Adrenal gland (tissue), 5 donors: Measurements from ENCODE around the gene BTBD1.

Experiments
- POLR2A ChIP-seq, 2 donors: fragments of 450-650 bp; IDR thresholded peaks; one replicate each; pipeline ENCODE4 v1.6.1; 2017; ENCODE audit warnings: antibody characterized with exemption in 2 of 2, mild to moderate bottlenecking in 2 of 2, moderate library complexity in 1 of 2
- TF ChIP-seq, protein P1 (sequence below), 6 experiments: fragments of 450-650 bp in 4 of 6; fragments of 200-600 bp in 2 of 6; sonication (generic) in 1 of 6; IDR thresholded peaks; 1 replicate in 5 of 6; 2 replicates in 1 of 6; pipeline versions ENCODE4 v1.5.1 to v1.8.0; 2016 to 2021; ENCODE audit warnings: antibody characterized with exemption in 6 of 6, mild to moderate bottlenecking in 2 of 6, moderate library complexity in 1 of 6
- donor health status: DM: no; HTN: no; CAD: no.

DNA sequence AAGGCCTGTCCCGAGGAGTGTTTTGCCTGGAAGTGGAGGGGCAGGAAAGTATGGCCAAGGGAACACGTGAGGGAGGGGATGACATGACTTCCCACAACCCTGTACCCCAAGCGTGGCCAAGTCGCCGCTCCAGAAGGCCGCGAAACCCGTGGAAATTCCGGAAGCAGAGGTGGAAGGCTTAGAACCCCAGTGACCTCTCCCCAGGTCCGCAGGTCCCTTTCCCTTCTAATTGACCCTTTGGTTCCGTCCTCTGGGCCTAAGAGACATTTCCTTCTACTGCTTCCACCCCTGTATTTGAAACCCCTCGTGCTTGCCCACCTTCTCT is 548 bp upstream of the BTBD1 start:
- TF ChIP-seq, protein P1, sequence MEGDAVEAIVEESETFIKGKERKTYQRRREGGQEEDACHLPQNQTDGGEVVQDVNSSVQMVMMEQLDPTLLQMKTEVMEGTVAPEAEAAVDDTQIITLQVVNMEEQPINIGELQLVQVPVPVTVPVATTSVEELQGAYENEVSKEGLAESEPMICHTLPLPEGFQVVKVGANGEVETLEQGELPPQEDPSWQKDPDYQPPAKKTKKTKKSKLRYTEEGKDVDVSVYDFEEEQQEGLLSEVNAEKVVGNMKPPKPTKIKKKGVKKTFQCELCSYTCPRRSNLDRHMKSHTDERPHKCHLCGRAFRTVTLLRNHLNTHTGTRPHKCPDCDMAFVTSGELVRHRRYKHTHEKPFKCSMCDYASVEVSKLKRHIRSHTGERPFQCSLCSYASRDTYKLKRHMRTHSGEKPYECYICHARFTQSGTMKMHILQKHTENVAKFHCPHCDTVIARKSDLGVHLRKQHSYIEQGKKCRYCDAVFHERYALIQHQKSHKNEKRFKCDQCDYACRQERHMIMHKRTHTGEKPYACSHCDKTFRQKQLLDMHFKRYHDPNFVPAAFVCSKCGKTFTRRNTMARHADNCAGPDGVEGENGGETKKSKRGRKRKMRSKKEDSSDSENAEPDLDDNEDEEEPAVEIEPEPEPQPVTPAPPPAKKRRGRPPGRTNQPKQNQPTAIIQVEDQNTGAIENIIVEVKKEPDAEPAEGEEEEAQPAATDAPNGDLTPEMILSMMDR (IDR thresholded peaks at IDR 0.05): no peak
- no peak for TF ChIP-seq POLR2A (IDR thresholded peaks at IDR 0.05)
